ENCODE measurements around the gene PLXDC1.

The PLXDC1 gene

DNA sequence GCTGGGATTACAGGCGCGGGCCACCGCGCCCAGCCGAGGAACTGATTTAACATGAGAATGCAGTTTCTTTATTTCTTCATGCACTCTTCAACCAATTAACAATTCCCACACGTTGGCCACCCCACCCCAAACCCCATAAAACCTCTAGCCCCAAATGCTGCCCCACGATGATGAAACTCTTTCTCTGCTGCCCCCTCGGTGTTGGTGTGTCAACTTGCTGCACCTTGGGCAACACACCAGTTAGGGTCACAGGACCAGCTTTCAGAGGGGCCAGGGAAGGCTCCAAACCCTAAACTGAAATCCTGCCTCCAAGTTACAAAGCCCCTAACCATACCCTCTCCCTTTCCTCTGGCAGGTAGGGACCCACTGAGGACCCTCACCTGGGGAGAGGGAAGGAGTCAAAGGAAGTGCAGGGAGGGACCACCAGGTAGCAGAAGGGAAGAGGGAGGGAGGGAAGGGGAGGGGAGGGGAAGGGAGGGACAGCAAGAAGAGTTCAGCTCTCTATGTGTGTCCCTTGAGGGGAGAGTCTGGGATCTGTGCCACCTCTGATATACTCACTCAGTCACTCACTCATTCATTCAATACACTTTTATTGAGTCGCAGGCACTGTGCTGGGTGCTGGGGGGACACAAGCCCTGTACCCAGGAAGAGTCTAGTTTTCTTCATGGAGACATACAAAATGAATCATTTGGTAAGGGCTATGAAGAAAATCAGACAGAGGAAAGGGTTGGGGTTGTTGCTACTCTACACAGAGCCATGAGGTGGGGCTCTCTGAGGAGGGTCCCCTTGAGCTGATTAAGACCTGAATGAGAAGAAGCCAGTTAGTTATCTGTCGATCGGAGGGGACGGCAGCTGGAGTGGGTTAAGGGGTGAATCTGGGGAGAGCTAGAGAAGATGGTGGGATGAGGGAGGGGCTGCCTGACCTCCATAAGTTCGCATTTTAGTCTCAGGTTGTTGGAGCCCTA, 3.9 kb downstream of the PLXDC1 start:
- TF ChIP-seq, protein P1, sequence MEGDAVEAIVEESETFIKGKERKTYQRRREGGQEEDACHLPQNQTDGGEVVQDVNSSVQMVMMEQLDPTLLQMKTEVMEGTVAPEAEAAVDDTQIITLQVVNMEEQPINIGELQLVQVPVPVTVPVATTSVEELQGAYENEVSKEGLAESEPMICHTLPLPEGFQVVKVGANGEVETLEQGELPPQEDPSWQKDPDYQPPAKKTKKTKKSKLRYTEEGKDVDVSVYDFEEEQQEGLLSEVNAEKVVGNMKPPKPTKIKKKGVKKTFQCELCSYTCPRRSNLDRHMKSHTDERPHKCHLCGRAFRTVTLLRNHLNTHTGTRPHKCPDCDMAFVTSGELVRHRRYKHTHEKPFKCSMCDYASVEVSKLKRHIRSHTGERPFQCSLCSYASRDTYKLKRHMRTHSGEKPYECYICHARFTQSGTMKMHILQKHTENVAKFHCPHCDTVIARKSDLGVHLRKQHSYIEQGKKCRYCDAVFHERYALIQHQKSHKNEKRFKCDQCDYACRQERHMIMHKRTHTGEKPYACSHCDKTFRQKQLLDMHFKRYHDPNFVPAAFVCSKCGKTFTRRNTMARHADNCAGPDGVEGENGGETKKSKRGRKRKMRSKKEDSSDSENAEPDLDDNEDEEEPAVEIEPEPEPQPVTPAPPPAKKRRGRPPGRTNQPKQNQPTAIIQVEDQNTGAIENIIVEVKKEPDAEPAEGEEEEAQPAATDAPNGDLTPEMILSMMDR (IDR thresholded peaks at IDR 0.05; ENCODE audit: control insufficient read depth, extremely low read depth, insufficient read depth), result no peak
- no peak for DNase-seq (ENCODE audit: low read depth)
- no peak overlapping the region for H3K4me3 ChIP-seq (ENCODE audit: low read depth, low read length)

DNA sequence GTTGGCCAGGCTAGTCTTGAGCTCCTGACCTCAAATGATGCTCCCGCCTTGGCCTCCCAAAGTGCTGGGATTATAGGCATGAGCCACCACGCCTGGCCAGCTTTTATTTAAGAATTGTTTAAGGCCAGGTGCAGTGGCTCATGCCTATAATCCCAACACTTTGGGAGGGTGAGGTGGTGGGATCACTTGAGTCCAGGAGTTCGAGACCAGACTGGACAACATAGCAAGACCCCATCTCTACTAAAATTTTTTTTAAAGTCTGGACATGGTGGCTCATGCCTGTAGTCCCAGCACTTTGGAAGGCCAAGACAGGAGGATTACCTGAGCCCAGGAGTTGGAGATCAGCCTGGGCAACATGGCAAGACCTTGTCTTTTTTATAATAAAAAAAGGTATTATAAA, 5.2 kb downstream of the PLXDC1 start:
- DNase-seq (ENCODE audit: low read depth), result no peak
- TF ChIP-seq, protein P1 (IDR thresholded peaks at IDR 0.05; ENCODE audit: control insufficient read depth, extremely low read depth, insufficient read depth), result no peak
- no peak overlapping the region for H3K4me3 ChIP-seq (ENCODE audit: low read depth, low read length)

DNA sequence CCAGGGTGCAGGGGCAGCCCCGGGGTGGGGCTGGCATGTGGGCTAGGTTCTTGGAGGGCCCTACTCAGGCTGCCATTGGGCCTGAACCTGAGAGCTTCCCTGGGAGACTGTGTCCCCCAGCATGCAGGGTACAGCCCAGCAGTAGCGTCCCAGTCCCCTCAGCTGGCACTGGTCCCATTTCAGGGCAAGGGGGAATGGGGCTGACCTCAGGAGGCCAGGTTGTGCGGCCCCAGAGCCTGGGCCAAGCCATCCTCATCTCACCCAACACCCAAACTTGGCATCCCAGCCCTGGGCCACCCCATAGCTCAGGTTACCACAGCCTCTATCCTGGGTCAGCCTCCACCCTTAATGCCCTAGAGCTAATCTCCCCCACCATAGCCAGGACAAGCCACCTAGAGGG, 6.3 kb downstream of the PLXDC1 start:
- TF ChIP-seq, protein P1 (IDR thresholded peaks at IDR 0.05; ENCODE audit: control insufficient read depth, extremely low read depth, insufficient read depth), result no peak
- no peak for DNase-seq (ENCODE audit: low read depth)
- no peak overlapping the region for H3K4me3 ChIP-seq (ENCODE audit: low read depth, low read length)

DNA sequence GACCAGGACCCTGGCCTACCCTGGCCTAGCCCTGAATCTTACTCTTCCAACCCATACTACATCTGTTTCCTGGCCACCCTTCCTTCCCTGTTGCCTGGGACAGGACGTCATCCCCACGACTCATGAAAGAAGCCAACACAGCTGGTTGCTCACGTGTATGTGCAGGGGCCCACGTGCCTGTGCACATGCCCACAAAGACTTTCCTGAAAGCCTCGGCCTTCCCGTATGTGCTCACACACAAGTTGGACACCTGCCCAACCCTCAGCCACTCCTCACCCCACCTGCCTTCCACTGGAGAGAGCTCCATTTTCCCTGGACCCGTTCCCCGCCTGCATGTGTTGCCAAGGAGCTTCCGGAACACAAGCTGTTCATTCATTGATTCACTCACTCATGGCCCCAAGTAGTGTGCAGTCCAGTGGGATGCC, 7.0 kb downstream of the PLXDC1 start:
- TF ChIP-seq, protein P1 (IDR thresholded peaks at IDR 0.05; ENCODE audit: control insufficient read depth, extremely low read depth, insufficient read depth), result no peak
- H3K4me3 ChIP-seq (ENCODE audit: low read depth, low read length), result no peak overlapping the region
- no peak for DNase-seq (ENCODE audit: low read depth)

DNA sequence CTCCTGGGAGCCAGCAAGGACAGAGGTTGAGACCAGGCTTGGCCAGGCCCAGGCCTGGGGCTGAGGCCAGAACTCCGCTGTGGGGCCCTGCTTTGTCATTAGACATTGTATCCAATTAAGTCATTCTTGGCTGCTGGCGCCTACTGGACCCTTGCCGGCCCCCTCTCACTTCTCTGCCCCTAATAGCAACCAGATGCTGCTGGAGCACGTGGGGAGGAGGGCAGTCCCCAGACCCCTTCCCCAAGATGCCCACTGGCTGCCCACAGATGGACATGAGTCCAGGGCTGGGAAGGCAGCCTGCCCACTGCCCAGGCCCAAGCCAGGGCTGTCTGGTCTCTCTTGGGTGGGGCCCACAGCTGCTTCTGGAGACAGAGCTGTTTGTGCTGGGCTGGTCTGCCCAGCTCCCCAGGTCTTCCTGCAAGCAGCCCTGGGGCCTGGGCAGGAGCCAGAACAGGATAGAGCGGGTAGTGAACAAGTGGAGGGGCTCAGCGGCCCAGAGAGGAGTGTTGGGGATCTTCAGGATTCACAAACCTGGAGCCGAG, 7.8 kb downstream of the PLXDC1 start:
- no peak for DNase-seq (ENCODE audit: low read depth)
- TF ChIP-seq, protein P1 (IDR thresholded peaks at IDR 0.05; ENCODE audit: control insufficient read depth, extremely low read depth, insufficient read depth), result no peak
- H3K4me3 ChIP-seq (ENCODE audit: low read depth, low read length), result no peak overlapping the region

DNA sequence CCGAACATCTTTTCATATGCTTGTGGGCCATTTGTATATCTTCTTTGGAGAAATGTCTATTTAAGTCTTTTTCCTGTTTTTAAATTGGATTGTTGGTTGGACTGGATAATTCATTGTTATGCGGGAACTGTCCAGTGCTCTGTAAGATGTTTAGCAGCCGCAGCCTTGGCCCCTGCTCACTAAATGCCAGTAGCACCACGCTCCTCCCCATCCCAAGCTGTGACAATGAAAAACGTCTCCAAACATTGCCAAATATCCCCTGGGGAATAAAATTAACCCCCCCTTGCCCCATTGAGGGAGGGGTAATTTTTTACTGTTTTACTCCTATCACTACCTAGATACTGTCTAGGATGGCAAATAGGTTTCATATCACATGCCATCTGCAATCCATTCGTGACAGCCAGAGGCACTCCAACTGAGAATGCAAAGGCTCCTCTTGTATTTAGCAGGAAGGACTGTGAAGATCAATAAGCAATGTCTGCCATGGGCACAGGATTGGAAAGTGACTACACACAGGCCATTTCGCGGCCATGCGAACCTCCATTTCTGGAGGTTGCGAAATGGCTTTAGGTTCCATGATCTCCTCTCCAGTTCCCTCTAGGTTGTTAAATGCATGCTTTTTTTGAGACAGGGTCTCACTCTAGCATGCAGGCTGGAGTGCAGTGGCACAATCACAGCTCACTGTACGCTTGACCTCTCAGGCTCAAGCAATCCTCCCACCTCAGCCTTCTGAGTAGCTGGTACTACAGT, 9.3 kb downstream of the PLXDC1 start:
- TF ChIP-seq, protein P1 (IDR thresholded peaks at IDR 0.05; ENCODE audit: control insufficient read depth, extremely low read depth, insufficient read depth), result no peak
- no peak for DNase-seq (ENCODE audit: low read depth)
- H3K4me3 ChIP-seq (ENCODE audit: low read depth, low read length), result no peak overlapping the region

Data from LNCaP clone FGC (cell line).